ENCODE measurements around the gene PLXDC2.

DNA sequence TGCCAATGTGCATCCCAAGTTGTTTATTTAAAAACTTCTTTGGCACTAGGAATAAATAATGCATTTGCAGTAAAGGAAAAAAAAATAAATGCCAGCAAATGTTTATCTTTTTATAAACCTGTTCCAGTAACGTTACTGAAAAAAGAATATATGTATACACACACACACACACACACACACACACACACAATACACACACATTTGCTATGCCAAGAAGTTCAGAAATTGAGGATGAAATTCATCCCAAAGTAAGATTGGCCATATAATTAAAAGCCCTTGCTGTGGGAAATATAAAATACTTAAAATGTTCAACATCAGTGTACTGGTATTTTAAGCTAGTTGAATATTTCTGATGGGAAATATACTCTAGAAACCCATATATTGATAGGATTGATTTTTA is 2.6 kb downstream of the PLXDC2 start:
- TF ChIP-seq POLR2A (IDR thresholded peaks at IDR 0.05) (no peak), CTCF (IDR thresholded peaks at IDR 0.05) (no peak)

All from heart left ventricle (tissue), 13 donors.